Esophagus (tissue), 2 donors: ENCODE measurements around the gene CALD1. TPM values are rescaled to one million over a fixed set of nuclear protein-coding genes. Genes with fewer than 3 reads are reported as not detected.

Source experiments
- H3K27ac ChIP-seq, 2 donors: one replicate each; pipeline ENCODE4 v1.5.1; 2013; ENCODE audit warnings: low read depth in 2 of 2, mild to moderate bottlenecking in 2 of 2, inconsistent platforms in 1 of 2, low read length in 1 of 2, moderate library complexity in 1 of 2
- H3K27me3 ChIP-seq, 2 donors: one replicate each; pipeline ENCODE4 v1.6.1; 2013; ENCODE audit warnings: low read length in 2 of 2, control low read depth in 1 of 2, mild to moderate bottlenecking in 1 of 2; ENCODE audit not compliant: insufficient read depth in 2 of 2, control insufficient read depth in 1 of 2
- H3K36me3 ChIP-seq, 2 donors: one replicate each; pipeline ENCODE4 v1.6.1; 2013; ENCODE audit warnings: low read length in 1 of 2; ENCODE audit not compliant: control insufficient read depth in 2 of 2, insufficient read depth in 2 of 2
- H3K4me1 ChIP-seq, 2 donors: one replicate each; pipeline ENCODE4 v1.6.1; 2013; ENCODE audit warnings: low read length in 1 of 2; ENCODE audit not compliant: control insufficient read depth in 2 of 2, insufficient read depth in 2 of 2
- H3K4me3 ChIP-seq, 2 donors: one replicate each; pipeline ENCODE4 v1.5.1; 2013; ENCODE audit warnings: low read length in 2 of 2, mild to moderate bottlenecking in 2 of 2, low read depth in 1 of 2, moderate library complexity in 1 of 2
- H3K9me3 ChIP-seq, 2 donors: one replicate each; pipeline ENCODE4 v1.6.1; 2013; ENCODE audit warnings: mild to moderate bottlenecking in 2 of 2, low read depth in 1 of 2, low read length in 1 of 2, moderate library complexity in 1 of 2; ENCODE audit not compliant: control insufficient read depth in 2 of 2, insufficient read depth in 1 of 2
- WGBS, 2 donors: extraction: QIAGEN DNeasy Blood & Tissue Kit; methylation state at CpG; one replicate each; pipeline ENCODE4 v1.1.7; 2013; 5-methylcytosine and 5-hydroxymethylcytosine counted together
- polyA plus RNA-seq, 2 donors: library from polyadenylated mRNA; stranded (reverse); fragments of 200-250 nt; gene quantifications; one replicate each; pipeline ENCODE4 v1.2.3, GENCODE V29; 2013
- donor health status: healthy with polysubstance abuse.
- donor health status: Bipolar disorder and iron deficiency.

Gene CALD1
- polyA plus RNA-seq, 2 donors: 93.4 to 128 TPM

GRCh38 chr7:134986363-134987251 is 207.2 kb downstream of the CALD1 start, which contains the start of gene AGBL3:
TSS of gene AGBL3 (plus strand) at chr7:134986508. CDS start at chr7:134987934, 1,426 bp downstream.
- Histone ChIP-seq H3K27ac (peak within 1 kb of the TSS; percentile 89 to 91), H3K9me3 (no peaks in the 10 kb centered on the region), H3K4me3 (peak within 1 kb of the TSS; percentile 61 to 83), H3K36me3 (peaks cover 0 to 3% of the 10 kb centered on the region in 2 donors), H3K27me3 (no peaks in the 10 kb centered on the region), H3K4me1 (no peaks in the 10 kb centered on the region)
- WGBS, 2 donors: 0% methylated on average over 70 of the region's 70 CpGs

GRCh38 chr7:134988161-134988560 is 208.7 kb downstream of the CALD1 start:
- Histone ChIP-seq H3K36me3 (peaks cover 0 to 3% of the 10 kb centered on the region in 2 donors), H3K27ac (no peak overlapping the region), H3K4me1 (no peaks in the 10 kb centered on the region), H3K27me3 (no peaks in the 10 kb centered on the region), H3K9me3 (no peaks in the 10 kb centered on the region), H3K4me3 (no peak overlapping the region)
- 82 to 87% methylated on average over 5 of the region's 5 CpGs for WGBS, 2 donors

- Histone ChIP-seq H3K36me3 (peaks cover 0 to 3% of the 10 kb centered on the region in 2 donors), H3K9me3 (no peaks in the 10 kb centered on the region), H3K27me3 (no peaks in the 10 kb centered on the region), H3K4me1 (no peaks in the 10 kb centered on the region), H3K27ac (no peak overlapping the region), H3K4me3 (no peak overlapping the region)
- WGBS, 2 donors: 59 to 73% methylated on average over 2 of the region's 2 CpGs
Observed at GRCh38 chr7:134991469-134992339, 212.3 kb downstream of the CALD1 start.

GRCh38 chr7:134992626-134993179 is 213.3 kb downstream of the CALD1 start:
- Histone ChIP-seq H3K4me3 (no peak overlapping the region), H3K9me3 (no peaks in the 10 kb centered on the region), H3K4me1 (no peaks in the 10 kb centered on the region), H3K36me3 (peaks cover 0 to 3% of the 10 kb centered on the region in 2 donors), H3K27ac (no peak overlapping the region), H3K27me3 (no peaks in the 10 kb centered on the region)
- WGBS, 2 donors: 61 to 70% methylated on average over 6 of the region's 6 CpGs

- H3K27ac ChIP-seq: no peak overlapping the region
- 91 to 92% methylated on average over 2 of the region's 2 CpGs for WGBS, 2 donors
- no peak overlapping the region for H3K4me3 ChIP-seq
- H3K9me3 ChIP-seq: no peaks in the 10 kb centered on the region
- no peaks in the 10 kb centered on the region for H3K4me1 ChIP-seq
- peaks cover 0 to 3% of the 10 kb centered on the region in 2 donors for H3K36me3 ChIP-seq
- H3K27me3 ChIP-seq: no peaks in the 10 kb centered on the region
Observed at GRCh38 chr7:134993877-134994456, 214.5 kb downstream of the CALD1 start.

- WGBS, 2 donors: 60 to 64% methylated on average over 6 of the region's 6 CpGs
- H3K4me3 ChIP-seq: no peak overlapping the region
- no peaks in the 10 kb centered on the region for H3K4me1 ChIP-seq
- H3K27me3 ChIP-seq: no peaks in the 10 kb centered on the region
- no peak overlapping the region for H3K27ac ChIP-seq
- H3K36me3 ChIP-seq: peaks cover 0 to 3% of the 10 kb centered on the region in 2 donors
- H3K9me3 ChIP-seq: no peaks in the 10 kb centered on the region
Observed at GRCh38 chr7:134995239-134996096, 216.0 kb downstream of the CALD1 start.

GRCh38 chr7:134996097-134996550 is 216.7 kb downstream of the CALD1 start:
- WGBS, 2 donors: 46 to 53% methylated on average over 2 of the region's 2 CpGs
- H3K27ac ChIP-seq: no peak overlapping the region
- no peak overlapping the region for H3K4me3 ChIP-seq

GRCh38 chr7:134997214-134997885 is 217.9 kb downstream of the CALD1 start:
- Histone ChIP-seq H3K4me1 (no peaks in the 10 kb centered on the region), H3K27me3 (no peaks in the 10 kb centered on the region), H3K9me3 (no peaks in the 10 kb centered on the region), H3K36me3 (no peaks in the 10 kb centered on the region), H3K4me3 (no peak overlapping the region), H3K27ac (no peak overlapping the region)
- 92 to 94% methylated on average over 3 of the region's 3 CpGs for WGBS, 2 donors

More at GRCh38 chr7:134996097-134996550, 216.7 kb downstream of the CALD1 start:
- H3K4me1 ChIP-seq: no peaks in the 10 kb centered on the region
- H3K27me3 ChIP-seq: no peaks in the 10 kb centered on the region
- no peaks in the 10 kb centered on the region for H3K36me3 ChIP-seq
- no peaks in the 10 kb centered on the region for H3K9me3 ChIP-seq
